ENCODE measurements around the gene TARBP2.

DNA sequence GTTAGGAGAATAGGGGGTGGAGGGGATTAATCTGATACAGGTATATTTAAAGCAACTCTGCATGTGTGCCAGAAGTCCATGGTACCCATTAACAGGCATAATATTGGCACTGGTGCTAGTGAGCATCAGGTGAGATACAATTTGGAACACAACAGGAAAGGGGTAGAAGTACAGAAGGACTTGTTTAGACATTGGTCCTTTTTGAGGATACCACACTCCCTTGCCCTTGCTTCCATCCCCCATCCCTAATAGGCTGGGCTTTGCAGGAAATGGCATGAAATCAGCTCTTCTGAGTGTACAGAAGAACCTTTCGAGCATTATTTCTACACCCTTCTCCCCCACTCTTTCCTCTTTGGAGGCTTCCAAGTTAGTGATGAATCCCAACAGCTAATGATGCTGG, 32.8 kb upstream of the TARBP2 start:
- TF ChIP-seq EGR1 (IDR thresholded peaks at IDR 0.05; ENCODE audit: low read depth in 2 of 2) (no peak), RAD21 (IDR thresholded peaks at IDR 0.05) (no peak), HNF4G (IDR thresholded peaks at IDR 0.05) (no peak), YY1 (IDR thresholded peaks at IDR 0.05) (no peak)
- TF ChIP-seq, protein P1, sequence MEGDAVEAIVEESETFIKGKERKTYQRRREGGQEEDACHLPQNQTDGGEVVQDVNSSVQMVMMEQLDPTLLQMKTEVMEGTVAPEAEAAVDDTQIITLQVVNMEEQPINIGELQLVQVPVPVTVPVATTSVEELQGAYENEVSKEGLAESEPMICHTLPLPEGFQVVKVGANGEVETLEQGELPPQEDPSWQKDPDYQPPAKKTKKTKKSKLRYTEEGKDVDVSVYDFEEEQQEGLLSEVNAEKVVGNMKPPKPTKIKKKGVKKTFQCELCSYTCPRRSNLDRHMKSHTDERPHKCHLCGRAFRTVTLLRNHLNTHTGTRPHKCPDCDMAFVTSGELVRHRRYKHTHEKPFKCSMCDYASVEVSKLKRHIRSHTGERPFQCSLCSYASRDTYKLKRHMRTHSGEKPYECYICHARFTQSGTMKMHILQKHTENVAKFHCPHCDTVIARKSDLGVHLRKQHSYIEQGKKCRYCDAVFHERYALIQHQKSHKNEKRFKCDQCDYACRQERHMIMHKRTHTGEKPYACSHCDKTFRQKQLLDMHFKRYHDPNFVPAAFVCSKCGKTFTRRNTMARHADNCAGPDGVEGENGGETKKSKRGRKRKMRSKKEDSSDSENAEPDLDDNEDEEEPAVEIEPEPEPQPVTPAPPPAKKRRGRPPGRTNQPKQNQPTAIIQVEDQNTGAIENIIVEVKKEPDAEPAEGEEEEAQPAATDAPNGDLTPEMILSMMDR (IDR thresholded peaks at IDR 0.05; ENCODE audit: low read depth, low read length, missing input control): no peak
- TF ChIP-seq, protein P2, sequence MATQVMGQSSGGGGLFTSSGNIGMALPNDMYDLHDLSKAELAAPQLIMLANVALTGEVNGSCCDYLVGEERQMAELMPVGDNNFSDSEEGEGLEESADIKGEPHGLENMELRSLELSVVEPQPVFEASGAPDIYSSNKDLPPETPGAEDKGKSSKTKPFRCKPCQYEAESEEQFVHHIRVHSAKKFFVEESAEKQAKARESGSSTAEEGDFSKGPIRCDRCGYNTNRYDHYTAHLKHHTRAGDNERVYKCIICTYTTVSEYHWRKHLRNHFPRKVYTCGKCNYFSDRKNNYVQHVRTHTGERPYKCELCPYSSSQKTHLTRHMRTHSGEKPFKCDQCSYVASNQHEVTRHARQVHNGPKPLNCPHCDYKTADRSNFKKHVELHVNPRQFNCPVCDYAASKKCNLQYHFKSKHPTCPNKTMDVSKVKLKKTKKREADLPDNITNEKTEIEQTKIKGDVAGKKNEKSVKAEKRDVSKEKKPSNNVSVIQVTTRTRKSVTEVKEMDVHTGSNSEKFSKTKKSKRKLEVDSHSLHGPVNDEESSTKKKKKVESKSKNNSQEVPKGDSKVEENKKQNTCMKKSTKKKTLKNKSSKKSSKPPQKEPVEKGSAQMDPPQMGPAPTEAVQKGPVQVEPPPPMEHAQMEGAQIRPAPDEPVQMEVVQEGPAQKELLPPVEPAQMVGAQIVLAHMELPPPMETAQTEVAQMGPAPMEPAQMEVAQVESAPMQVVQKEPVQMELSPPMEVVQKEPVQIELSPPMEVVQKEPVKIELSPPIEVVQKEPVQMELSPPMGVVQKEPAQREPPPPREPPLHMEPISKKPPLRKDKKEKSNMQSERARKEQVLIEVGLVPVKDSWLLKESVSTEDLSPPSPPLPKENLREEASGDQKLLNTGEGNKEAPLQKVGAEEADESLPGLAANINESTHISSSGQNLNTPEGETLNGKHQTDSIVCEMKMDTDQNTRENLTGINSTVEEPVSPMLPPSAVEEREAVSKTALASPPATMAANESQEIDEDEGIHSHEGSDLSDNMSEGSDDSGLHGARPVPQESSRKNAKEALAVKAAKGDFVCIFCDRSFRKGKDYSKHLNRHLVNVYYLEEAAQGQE (IDR thresholded peaks at IDR 0.05): no peak
- TF ChIP-seq, protein P3, sequence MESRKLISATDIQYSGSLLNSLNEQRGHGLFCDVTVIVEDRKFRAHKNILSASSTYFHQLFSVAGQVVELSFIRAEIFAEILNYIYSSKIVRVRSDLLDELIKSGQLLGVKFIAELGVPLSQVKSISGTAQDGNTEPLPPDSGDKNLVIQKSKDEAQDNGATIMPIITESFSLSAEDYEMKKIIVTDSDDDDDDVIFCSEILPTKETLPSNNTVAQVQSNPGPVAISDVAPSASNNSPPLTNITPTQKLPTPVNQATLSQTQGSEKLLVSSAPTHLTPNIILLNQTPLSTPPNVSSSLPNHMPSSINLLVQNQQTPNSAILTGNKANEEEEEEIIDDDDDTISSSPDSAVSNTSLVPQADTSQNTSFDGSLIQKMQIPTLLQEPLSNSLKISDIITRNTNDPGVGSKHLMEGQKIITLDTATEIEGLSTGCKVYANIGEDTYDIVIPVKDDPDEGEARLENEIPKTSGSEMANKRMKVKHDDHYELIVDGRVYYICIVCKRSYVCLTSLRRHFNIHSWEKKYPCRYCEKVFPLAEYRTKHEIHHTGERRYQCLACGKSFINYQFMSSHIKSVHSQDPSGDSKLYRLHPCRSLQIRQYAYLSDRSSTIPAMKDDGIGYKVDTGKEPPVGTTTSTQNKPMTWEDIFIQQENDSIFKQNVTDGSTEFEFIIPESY (IDR thresholded peaks at IDR 0.05): no peak

All from liver (tissue), 3 donors.